Cardiac fibroblast (primary cell): ENCODE data around the gene L3MBTL1.

Experiments used
- DNase-seq, 2 donors: peaks; one replicate each; pipeline versions ENCODE4 v3.0.0 to v3.0.0-alpha.2; 2010; ENCODE audit warnings: low read depth in 2 of 2
- H3K4me3 ChIP-seq, 2 donors: replicated peaks in 1 of 2; 1 replicate in 1 of 2; 2 replicates in 1 of 2; pipeline ENCODE4 v1.5.1; 2011; ENCODE audit warnings: low read depth in 2 of 2, low read length in 2 of 2, mild to moderate bottlenecking in 2 of 2, moderate library complexity in 1 of 2
- TF ChIP-seq, protein P1 (sequence below): IDR thresholded peaks from one replicate; pipeline ENCODE4 v1.5.1; 2011; ENCODE audit warnings: low read depth, mild to moderate bottlenecking, low read length, inconsistent platforms

L3MBTL1 gene

DNA sequence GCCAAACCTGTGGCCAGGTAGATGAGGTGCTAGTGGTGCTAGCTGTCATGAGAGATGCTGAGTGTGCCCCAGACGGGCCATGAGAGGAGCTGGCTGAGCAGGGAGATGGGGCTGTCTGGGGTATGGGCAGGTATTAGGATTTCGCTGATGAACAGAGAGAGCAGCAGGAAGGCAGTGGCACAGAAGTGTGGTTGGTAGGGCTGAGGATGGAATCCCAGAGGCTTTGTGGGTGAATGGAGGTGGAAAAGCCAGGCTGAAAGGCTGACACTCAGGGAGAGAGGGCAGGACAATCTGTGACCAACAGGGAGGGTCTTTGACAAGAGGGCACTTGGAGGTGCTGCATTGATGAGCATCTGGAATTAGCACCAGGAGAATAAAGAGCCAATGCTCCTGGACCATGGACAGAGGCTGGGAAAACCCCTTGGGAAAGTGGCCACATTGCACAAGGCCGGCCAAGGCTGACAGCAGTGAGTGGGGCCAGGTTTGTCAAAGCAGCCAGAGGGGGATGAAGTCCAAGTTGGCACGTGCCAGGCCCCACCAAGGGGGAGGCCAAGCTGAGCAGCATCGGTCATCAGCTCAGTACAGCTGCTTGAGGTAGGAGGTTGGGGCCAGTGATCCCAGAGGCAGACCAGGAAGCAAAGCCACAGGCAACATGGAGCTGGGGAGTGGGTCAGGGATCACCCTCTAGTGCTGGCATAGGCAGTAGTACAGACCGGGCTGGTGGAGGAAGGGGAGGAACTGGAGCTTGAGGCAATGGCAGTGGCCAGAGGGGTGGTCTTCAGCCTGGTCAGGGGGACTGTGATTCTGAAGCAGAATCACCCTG, 31.6 kb downstream of the L3MBTL1 start:
- TF ChIP-seq, protein P1, sequence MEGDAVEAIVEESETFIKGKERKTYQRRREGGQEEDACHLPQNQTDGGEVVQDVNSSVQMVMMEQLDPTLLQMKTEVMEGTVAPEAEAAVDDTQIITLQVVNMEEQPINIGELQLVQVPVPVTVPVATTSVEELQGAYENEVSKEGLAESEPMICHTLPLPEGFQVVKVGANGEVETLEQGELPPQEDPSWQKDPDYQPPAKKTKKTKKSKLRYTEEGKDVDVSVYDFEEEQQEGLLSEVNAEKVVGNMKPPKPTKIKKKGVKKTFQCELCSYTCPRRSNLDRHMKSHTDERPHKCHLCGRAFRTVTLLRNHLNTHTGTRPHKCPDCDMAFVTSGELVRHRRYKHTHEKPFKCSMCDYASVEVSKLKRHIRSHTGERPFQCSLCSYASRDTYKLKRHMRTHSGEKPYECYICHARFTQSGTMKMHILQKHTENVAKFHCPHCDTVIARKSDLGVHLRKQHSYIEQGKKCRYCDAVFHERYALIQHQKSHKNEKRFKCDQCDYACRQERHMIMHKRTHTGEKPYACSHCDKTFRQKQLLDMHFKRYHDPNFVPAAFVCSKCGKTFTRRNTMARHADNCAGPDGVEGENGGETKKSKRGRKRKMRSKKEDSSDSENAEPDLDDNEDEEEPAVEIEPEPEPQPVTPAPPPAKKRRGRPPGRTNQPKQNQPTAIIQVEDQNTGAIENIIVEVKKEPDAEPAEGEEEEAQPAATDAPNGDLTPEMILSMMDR: no peak
- H3K4me3 ChIP-seq: no peak overlapping the region
- no peak for DNase-seq

- H3K4me3 ChIP-seq: no peak overlapping the region
- DNase-seq: no peak
- TF ChIP-seq, protein P1: no peak
These were observed 32.6 kb downstream of the L3MBTL1 start for GRCh38 chr20:43539975-43540672.

GRCh38 chr20:43540673-43541060, 33.2 kb downstream of the L3MBTL1 start:
- DNase-seq: no peak
- no peak overlapping the region for H3K4me3 ChIP-seq
- TF ChIP-seq, protein P1: no peak

DNA sequence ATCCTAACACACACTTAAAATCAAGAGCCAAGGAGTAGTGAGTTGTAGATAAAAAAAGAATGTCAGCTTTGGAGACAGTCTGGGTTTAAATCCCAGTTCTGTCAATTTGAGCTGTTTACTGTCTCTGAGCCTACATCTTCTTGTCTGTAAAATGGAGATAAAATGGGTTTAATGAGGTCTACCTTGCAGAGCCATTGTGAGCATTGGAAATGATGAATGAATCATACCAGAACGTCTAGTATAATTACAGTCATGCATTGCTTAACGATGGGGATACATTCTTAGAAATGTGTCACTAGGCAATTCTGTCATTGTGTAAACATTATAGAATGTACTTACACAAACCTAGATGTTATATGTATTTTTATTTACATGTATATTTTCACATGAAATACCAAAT, 33.7 kb downstream of the L3MBTL1 start:
- TF ChIP-seq, protein P1: no peak
- no peak overlapping the region for H3K4me3 ChIP-seq
- peak; percentile 11 to 80 for DNase-seq

GRCh38 chr20:43542161-43542560, 34.7 kb downstream of the L3MBTL1 start:
- no peak overlapping the region for H3K4me3 ChIP-seq
- TF ChIP-seq, protein P1: no peak
- DNase-seq: no peak

- no peak overlapping the region for H3K4me3 ChIP-seq
- no peak for DNase-seq
- TF ChIP-seq, protein P1: no peak
These were observed 35.2 kb downstream of the L3MBTL1 start for GRCh38 chr20:43542674-43543073.
